ENCODE data around the gene ZDHHC11B. TPM values are rescaled to one million over a fixed set of nuclear protein-coding genes. Genes with fewer than 3 reads are reported as not detected.
"Not testable (repeated sequence)": the region's sequence is repeated elsewhere in the genome, so short reads cannot be mapped to it uniquely, and the experiment has no call there.

The ZDHHC11B gene
- total RNA-seq, 4 donors from 2014 or later = 0.39 to 2.1 (median 1.5) TPM; not detected in 1

DNA sequence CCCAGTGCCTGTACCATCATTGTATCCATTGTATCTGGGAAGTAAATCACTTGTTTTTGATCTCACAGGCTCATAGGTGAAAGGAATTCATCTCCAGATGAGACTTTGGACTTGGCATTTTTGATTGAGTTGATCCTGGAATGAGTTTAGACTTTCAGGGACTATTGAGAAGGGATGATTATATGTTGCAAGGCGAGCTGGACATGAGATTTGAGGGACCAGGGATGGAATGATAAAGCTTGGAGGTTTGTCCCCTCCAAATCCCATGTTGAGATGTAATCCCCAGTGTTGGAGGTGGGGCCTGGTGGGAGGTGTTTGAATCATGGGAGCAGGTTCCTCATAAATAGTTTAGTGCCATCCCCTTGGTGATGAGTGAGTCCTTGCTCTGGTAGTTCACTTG lies 10.4 kb upstream of the ZDHHC11B start:
- 89 to 93% methylated on average over 1 of the region's 1 CpG for WGBS, 2 donors
- H3K27me3 ChIP-seq; DNase-seq (ENCODE audit: low spot score in 2 of 2); H3K4me1 ChIP-seq; H3K27ac ChIP-seq; H3K9me3 ChIP-seq; H3K36me3 ChIP-seq; H3K4me3 ChIP-seq: not testable (repeated sequence)

GRCh38 chr5:788703-789102 lies 4.2 kb upstream of the ZDHHC11B start:
- DNase-seq (ENCODE audit: low spot score in 2 of 2); H3K36me3 ChIP-seq; H3K27me3 ChIP-seq; H3K4me3 ChIP-seq; H3K27ac ChIP-seq: not testable (repeated sequence)
- WGBS, 2 donors = 83 to 86% methylated on average over 10 of the region's 10 CpGs
- peaks cover 0 to 14% (median 0%) of the 10 kb centered on the region in 4 donors for H3K9me3 ChIP-seq
- H3K4me1 ChIP-seq = peaks cover 0 to 16% (median 6%) of the 10 kb centered on the region in 4 donors

- not testable (repeated sequence) for H3K4me3 ChIP-seq; DNase-seq (ENCODE audit: low spot score in 2 of 2); H3K36me3 ChIP-seq; H3K27ac ChIP-seq; H3K27me3 ChIP-seq
- Histone ChIP-seq H3K9me3 (peaks cover 0 to 14% (median 0%) of the 10 kb centered on the region in 4 donors), H3K4me1 (peaks cover 0 to 23% (median 9%) of the 10 kb centered on the region in 4 donors)
- WGBS, 2 donors = 84 to 93% methylated on average over 6 of the region's 6 CpGs
These were observed 3.3 kb upstream of the ZDHHC11B start for GRCh38 chr5:787857-788233.

DNA sequence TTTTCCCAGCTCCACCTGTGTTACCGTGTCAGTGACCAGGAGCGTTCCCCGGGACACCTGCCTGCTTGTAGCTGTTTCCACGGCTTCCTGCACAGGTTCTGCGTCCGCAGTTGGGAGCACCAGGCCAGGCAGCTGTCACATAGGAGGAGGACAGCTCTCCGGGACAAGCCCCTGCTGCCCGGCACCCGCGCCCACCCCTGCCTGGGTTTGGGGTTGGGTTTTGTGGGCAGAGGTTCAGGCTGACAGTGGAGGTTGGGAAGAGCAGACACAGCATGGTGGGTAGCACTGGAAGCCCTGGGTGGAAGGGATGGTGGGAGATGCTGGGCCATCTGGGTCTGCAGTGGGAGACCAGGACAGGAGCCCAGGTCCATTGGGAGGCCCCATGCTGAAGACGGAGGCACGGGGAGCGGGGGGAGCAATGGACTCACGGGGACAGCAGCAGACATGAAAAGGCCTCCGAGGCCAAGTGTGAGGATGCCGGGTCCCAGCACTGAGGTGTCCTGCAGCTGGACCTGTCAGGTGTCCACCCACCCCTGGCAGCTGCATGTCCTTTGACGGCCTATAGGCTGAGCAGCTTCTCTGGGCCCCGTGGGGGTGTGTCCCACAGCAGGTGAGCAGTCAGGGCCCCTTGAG lies 2.8 kb upstream of the ZDHHC11B start:
- not testable (repeated sequence) for H3K27me3 ChIP-seq; H3K36me3 ChIP-seq; H3K27ac ChIP-seq; H3K4me3 ChIP-seq; DNase-seq (ENCODE audit: low spot score in 2 of 2)
- WGBS, 2 donors = 92 to 97% methylated on average over 5 to 6 of the region's 18 CpGs
- H3K4me1 ChIP-seq = peaks cover 0 to 23% (median 9%) of the 10 kb centered on the region in 4 donors
- H3K9me3 ChIP-seq = peaks cover 0 to 14% (median 0%) of the 10 kb centered on the region in 4 donors

DNA sequence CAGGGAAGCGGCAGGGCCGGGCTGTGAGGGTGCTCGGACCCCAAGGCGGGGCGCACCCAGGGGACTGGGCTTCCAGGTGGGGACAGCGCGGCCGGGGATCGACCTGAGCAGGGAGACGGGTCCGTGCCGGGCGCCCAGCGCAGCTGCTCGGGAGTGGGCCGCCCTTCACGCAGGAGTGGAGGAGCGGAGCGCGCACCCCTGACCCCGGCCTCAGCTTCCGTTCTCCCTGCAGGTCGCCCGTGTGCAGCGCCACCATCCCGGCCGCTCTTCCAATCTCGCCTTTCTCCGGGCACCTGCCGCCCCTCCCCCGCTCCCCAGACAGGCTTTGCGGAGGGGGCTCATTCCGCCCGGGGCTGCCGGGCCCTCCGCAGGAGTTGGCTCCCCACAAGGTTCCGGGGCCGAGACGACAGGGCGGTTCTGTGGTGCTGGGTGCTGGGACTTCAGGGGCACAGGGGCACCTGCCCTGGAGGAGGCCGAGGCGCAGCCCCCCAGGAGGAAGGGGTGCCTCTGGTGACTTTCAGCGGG lies 714 bp upstream of the ZDHHC11B start:
- H3K27me3 ChIP-seq; H3K36me3 ChIP-seq; DNase-seq (ENCODE audit: low spot score in 2 of 2): not testable (repeated sequence)
- peaks cover 0 to 13% (median 0%) of the 10 kb centered on the region in 4 donors for H3K9me3 ChIP-seq
- peak overlapping the region in 3 of 4 donors; percentile 39 to 64 (median 53) for H3K4me3 ChIP-seq
- peak overlapping the region in 1 of 4 donors; percentile 47 for H3K27ac ChIP-seq
- H3K4me1 ChIP-seq = peaks cover 0 to 23% (median 9%) of the 10 kb centered on the region in 4 donors
- 0 to 13% methylated on average over 9 to 13 of the region's 43 CpGs for WGBS, 2 donors

DNA sequence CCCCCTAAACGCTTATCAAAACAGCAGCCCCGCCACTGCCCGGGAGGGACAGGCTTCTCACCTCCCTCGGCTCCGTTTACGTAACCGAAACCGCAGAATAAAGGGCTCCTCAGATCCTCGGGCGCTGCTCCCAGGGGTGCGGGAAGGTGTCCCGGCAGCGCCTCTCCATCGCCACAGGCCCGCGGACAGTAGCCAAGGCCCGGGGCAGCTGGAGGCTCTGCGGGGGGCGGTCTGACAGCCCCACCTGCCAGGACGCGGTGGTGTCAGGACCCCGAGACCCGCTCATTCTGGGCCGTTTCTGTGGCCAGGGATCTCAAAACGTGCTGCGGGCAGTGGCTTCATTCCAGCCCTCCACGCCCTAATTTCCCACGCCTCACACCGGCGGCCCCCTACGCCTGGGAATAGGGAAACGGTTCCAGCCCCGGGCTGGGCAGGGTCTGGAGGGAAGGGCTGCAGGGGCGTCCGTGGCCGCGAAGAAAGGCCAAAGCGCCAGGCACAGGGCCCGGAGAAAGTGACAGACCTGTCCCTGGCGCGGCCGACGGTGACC lies 575 bp downstream of the ZDHHC11B start:
- 0 to 3% methylated on average over 37 to 39 of the region's 43 CpGs for WGBS, 2 donors
- Histone ChIP-seq H3K4me3 (peak overlapping the region; percentile 39 to 64 (median 50)), H3K4me1 (peaks cover 0 to 23% (median 9%) of the 10 kb centered on the region in 4 donors)
- H3K36me3 ChIP-seq; H3K27me3 ChIP-seq; H3K9me3 ChIP-seq; DNase-seq (ENCODE audit: low spot score in 2 of 2); H3K27ac ChIP-seq: not testable (repeated sequence)

- H3K9me3 ChIP-seq; DNase-seq (ENCODE audit: low spot score in 2 of 2); H3K27me3 ChIP-seq; H3K27ac ChIP-seq; H3K36me3 ChIP-seq: not testable (repeated sequence)
- H3K4me1 ChIP-seq = peaks cover 0 to 23% (median 9%) of the 10 kb centered on the region in 4 donors
- 4 to 5% methylated on average over 19 to 29 of the region's 31 CpGs for WGBS, 2 donors
- peak overlapping the region in 3 of 4 donors; percentile 6 to 38 (median 8) for H3K4me3 ChIP-seq
These were observed 1.3 kb downstream of the ZDHHC11B start for GRCh38 chr5:783049-783802.

DNA sequence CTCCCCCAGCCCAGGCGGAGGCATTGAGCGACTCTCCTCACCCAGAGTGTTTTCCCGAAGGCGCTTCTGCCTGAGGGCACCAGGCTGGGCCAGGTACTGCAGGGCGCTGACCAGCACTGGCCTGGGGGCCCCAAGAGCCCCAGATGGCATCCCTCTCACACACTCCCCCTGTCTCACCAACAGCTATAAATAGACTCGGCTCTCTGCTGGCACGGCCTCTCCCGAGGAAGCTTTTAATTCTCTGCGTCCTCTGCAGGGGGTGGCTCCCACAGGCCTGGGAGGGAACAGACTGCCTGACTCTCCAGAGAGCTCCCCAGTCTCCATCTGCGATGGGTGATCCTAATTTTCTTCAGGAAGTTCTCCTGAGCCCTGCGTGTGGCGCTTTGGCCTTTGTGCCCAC lies 2.2 kb downstream of the ZDHHC11B start:
- no CpG with 5 or more reads among the region's 12 CpGs for WGBS, 2 donors
- H3K27ac ChIP-seq = not testable (repeated sequence)

GRCh38 chr5:780571-780970 lies 4.0 kb downstream of the ZDHHC11B start:
- peaks cover 0 to 23% (median 9%) of the 10 kb centered on the region in 4 donors for H3K4me1 ChIP-seq
- not testable (repeated sequence) for H3K36me3 ChIP-seq; H3K27me3 ChIP-seq; DNase-seq (ENCODE audit: low spot score in 2 of 2); H3K9me3 ChIP-seq; H3K27ac ChIP-seq; H3K4me3 ChIP-seq
- WGBS, 2 donors = 91% methylated on average over 16 to 17 of the region's 17 CpGs

More for the DNA sequence above, 2.2 kb downstream of the ZDHHC11B start:
- H3K36me3 ChIP-seq; DNase-seq (ENCODE audit: low spot score in 2 of 2); H3K4me3 ChIP-seq; H3K9me3 ChIP-seq; H3K27me3 ChIP-seq: not testable (repeated sequence)
- H3K4me1 ChIP-seq = peaks cover 0 to 23% (median 9%) of the 10 kb centered on the region in 4 donors

- not testable (repeated sequence) for H3K4me3 ChIP-seq; H3K4me1 ChIP-seq; DNase-seq (ENCODE audit: low spot score in 2 of 2); H3K27ac ChIP-seq; H3K9me3 ChIP-seq; H3K27me3 ChIP-seq; H3K36me3 ChIP-seq
- WGBS, 2 donors = 70 to 77% methylated on average over 4 to 6 of the region's 9 CpGs
These were observed 5.6 kb downstream of the ZDHHC11B start for GRCh38 chr5:778967-779366.

DNA sequence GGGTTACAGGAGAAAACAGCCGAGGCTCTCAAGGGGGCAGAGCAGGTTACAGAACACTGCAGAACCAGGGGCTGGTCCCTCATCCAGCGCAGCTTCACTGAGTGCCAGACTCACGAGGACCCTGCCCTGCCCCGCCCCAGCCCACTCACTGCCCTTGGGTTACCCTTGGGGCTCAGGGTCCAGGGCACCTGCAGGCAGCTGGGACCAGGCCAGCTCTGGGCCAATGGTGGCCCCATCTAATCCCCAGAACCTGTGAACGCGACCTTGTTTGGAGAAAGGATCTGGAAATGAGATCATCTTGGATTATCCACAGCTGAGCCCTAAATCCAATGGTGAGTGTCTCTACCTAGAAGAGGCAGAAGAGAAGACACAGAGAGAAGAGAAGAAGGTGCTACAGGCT lies 6.1 kb downstream of the ZDHHC11B start:
- not testable (repeated sequence) for H3K4me1 ChIP-seq; H3K27ac ChIP-seq; H3K9me3 ChIP-seq; H3K4me3 ChIP-seq; H3K27me3 ChIP-seq; DNase-seq (ENCODE audit: low spot score in 2 of 2); H3K36me3 ChIP-seq
- WGBS, 2 donors = 82 to 92% methylated on average over 4 of the region's 6 CpGs

All from tibial nerve (tissue), 4 donors.